GM19025 (cell line): ENCODE measurements around the gene MAPK14.
"Not testable (repeated sequence)": the region's sequence is repeated elsewhere in the genome, so short reads cannot be mapped to it uniquely, and the experiment has no call there.

Source experiments
- ATAC-seq: cut with Tn5 transposase; IDR thresholded peaks from one replicate; pipeline ENCODE4 v1.9.1; 2021; ENCODE audit warnings: mild to moderate bottlenecking, low read depth, moderate library complexity; ENCODE audit not compliant: unreplicated experiment

The MAPK14 gene

DNA sequence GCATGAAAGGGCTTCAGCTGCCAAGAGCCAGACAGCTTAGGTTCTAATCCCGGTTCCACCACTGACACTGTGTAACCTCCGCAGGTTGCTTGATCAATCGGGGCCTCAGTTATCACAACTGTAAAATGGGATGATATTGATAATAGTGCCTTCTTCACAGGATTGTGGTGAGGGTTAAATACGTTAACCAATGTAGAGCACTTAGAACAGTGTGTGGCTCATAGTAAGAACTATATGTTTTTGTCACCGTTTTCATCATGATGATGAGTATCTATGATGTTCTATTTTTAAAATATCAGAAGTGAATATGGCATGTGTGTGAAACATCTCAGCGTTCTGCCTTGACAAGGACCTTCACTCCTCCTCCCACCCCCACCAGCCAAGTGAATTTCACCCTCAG lies 92.4 kb downstream of the MAPK14 start:
- no peak for ATAC-seq

DNA sequence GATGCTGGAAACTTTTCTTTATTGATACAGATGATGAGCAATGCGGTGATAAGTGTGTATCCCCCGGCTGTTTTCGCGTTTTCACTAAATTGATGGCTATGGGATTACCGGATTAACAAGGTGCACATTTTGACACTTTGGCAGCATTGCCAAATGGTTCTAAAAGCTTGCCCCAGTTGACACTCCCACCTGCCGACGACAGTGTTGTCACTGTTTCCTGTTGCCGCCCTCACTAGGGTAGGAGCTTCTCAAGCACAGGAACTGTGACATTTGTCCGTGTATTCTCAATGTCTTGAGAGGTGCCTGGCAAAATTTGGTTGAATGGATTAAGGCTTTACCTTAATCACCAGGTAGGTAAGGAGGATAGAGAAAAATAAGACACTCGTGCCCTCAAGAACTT lies 92.9 kb downstream of the MAPK14 start:
- ATAC-seq: no peak

DNA sequence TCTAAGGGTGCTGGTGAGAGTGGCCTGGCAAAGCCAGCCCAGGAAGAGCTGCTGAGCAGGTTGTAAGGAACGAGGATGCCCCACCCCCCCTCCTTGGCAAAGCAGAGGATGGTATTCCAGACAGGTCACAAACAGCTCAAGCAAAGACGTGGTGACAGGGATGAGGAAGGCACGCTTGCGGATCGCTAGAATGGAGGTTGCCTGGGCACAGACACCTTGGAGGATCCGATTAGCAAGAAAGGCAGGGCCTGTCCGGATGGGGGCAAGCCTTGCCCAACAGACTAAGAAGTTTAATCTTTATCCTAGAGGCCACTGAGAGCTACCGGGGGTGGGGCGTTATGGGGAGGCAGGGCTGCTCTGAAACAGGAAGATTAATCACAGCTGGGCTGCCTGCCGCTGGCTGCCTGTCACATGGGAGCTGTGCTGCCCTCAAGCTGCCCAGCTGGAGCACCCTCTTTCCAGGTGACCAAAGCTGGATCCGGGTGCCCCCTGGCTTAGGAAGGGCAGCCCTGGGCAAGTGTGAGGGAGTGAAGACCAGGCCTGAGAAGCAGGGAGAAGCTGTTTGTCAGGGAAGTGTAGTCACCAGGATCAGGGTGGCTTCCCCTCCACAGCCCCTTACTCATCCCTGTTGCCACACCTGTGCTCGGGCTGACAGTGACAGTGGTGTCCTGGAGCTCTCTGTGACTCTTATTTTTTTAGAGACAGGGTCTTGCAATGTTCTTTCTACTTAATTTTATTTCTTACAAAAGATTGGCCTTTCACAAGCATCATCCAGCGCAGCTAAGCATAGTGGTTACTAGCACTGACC lies 93.6 kb downstream of the MAPK14 start:
- ATAC-seq: no peak

DNA sequence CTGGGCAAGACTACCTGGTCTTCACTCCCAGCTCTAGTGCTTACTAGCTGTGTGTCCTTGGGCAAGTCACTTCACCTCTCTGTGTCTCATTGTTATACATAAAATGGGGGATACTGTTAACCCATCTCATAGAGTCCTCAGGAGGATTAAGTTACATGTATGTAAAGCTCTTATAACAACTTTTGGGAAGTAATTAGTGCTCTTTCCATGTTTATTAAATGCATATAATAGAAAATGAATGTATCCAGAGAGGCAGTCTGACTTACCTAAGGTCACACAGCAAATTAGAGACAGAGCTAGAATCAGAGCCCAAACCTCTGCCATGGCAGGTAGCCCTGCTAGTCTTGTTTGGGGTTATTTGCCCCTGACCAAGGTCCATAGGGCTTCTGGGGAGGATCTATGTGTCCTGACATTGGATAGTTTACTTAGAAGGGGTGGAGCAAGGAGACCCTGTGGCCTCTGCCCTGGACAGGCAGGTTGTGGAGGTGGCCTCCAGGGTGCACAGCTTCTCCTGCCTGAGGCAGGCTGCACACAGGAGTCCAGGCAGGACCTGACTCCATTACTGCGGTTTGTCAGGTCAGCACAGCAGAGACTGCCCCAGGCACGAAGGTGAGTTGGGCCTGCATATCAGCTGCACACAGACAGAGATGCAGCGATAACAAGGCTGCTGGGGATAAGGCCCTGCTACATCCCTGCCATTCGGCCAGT lies 94.3 kb downstream of the MAPK14 start:
- ATAC-seq: no peak

DNA sequence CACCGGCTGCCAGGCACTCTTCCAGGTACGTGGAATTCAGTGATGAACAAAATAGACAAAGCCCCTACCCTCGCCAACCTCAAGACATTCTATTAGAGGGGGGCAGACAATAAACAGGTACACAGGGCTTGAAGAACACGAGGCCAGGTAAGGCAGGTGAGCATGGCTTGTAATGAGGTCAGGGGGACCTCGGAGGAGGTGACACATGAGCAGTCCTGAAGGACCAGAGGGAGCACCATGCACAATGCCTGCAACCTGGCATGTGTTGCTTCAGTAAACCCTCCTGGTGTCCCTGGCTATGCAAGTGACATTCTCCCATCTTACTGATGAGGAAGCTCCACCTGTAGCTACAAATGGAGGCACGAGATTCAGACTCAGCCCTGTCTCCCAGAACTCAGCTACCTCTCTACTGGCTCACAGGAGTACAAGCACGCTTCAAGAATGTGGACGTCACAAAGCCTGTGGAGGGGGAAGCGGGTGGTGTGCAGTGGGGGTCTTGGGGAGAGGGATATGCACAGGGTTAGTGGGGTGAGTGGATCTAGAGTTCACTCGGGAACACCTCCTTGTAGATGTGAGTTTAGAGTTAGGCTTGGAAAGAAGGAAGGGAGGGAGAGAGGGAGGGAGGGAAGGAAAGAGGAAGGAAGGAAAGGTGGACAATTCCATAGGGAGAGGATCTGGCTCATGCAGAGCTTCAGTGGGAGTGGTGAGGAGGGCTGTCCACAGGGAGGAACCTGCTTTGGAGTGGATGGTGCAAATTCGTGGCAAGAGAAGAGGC lies 95.1 kb downstream of the MAPK14 start:
- ATAC-seq: no peak

DNA sequence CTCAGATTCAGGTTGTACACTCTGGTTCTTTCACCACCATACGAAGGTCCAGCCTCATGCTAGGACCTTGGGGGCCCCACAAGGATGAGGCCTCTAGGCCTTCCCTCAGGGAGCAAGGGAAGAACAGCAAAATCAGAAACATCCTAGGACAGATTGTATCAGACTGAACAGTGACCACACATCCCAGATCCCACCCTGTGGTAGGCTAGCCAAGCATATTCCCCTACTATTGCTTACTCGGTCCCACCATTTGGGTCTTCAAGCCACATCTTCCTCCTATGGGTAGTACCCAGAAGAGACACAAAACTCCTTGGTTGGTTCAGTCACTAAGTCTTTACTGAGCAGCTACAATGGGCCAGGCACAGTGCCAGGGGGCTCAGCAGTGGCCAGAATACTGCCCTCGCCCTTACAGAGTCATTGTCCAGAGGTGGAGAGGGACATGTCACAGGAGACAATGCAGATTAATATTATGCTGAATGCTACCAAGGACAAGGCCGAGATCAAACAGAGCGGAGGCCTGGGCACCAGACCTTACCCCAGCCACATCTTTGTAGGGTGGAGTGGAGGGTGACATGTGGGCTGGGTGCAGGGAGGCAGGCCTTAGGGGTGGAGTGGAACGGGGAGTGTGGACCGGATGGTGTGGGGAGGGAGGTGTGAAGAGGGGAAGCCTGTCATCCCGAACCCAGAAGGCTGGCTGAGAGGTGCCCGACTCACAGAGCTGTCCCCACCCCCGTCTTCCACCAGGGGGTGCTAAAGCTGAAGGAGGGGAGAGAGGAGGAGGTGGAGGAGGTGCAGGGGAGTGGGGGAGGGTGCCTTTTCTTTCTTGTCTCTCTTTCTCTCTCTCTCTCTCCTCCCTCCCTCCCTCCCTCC lies 95.9 kb downstream of the MAPK14 start:
- ATAC-seq: peak; percentile 63

DNA sequence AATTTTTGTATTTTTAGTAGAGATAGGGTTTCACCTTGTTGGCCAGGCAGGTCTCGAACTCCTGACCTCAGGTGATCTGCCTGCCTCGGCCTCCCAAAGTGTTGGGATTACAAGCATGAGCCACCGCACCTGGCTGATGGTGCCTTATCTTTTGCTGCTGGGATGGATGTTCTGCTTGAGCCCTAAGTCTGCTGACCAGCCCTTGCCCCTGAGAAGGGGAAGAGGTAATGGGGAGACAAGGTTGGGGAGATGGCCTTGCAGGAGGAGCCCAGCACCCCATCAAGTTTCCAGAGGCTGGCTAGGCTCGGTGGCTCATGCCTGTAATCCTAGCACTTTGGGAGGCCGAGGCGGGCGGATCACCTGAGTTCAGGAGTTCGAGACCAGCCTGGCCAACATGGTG lies 96.7 kb downstream of the MAPK14 start:
- ATAC-seq: not testable (repeated sequence)

DNA sequence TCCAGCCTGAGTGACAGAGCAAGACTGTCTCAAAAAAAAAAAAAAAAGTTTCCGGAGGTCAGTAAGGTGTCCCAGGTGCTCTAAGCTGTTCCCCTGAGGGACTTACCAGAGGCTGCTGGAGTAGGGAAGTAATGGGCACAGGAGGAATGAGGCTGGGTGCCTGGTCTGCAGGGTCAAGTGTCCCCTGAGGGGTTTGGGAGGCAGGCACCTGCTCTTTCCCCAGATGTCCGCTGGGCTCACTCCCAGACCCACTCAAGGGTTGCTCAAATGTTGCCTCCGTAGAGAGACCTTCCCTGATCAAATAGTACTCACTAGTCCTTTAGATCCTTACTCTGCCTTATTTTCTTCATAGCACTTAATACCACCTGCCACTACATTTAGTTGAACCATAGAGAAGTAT lies 97.3 kb downstream of the MAPK14 start:
- no peak for ATAC-seq

DNA sequence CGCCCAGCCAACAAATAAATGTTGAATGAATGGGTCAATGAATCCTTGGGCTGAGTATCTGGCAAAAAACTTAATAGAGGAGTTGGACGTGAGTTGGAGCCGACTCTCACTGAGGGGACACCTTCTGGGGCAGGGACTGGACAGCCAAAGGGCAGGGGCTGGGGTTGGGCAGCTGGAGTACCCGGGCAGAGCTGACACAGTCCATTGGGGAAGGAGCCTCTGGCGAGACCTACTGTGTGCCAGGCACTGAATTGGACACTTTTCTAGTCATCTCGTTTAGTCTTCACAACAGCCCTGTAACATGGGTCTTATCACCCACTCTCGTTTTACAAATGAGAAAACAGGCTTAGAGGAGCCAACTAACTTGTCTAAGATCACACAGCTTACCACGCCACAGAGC lies 98.0 kb downstream of the MAPK14 start:
- no peak for ATAC-seq

DNA sequence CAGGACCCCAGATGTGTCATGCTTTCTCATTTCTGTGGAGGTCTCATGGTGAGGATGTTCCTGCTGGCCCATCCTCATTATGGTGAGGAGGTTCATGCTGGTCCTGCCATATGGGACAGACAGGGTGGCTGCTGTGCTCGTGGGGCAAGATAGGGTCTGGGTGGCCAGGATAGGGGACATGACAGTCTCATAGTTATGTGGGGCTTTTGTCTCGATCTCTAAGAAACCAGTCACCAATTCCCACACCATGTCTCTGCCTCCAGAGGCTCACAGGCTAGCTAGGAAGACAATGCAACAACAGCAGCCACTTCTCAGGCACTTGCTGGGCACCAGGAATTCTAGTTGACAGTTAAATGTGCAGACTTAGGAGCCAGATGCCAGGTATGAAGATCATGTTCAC lies 98.5 kb downstream of the MAPK14 start:
- ATAC-seq: no peak

DNA sequence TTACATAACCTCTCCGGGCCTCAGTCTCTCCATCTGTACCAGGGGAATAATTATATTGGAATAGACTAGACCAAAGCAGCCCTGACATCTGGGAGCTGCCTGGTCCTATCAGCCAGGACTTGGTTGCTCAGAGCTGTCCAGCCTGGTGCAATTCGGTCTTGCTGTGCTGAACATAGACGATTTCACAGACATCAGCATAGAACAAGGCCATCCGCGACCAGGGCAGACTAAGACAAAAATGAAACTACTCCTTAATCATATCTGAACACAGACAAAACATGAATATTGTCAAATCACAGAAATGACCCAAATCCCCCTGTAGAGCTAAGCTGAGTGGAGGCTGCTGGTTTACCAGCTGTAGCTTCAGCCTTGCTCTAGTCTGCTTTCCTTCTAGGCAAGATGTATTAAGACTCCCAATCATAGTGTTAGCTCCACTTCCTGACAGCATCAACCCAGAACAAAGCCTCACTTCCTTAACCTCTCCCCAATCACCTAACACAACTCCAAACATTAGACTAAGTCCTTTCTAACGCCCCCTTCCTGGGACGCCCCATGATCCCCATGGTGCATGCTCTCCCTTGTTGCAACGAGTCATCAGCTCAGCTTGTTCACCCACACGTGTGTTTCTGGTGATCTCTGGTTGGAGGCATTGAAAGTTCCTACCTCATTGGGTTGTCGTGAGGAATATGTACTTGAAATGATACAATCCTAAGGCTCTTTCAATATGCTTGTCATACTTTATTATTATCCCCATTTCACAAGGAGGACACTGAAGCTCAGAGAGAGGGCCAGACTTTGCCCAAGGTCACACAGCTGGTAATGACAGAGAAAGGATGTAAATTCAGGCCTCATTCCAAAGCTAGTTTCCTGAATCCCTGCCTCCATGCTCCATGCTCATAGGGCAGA lies 99.2 kb downstream of the MAPK14 start:
- no peak for ATAC-seq

DNA sequence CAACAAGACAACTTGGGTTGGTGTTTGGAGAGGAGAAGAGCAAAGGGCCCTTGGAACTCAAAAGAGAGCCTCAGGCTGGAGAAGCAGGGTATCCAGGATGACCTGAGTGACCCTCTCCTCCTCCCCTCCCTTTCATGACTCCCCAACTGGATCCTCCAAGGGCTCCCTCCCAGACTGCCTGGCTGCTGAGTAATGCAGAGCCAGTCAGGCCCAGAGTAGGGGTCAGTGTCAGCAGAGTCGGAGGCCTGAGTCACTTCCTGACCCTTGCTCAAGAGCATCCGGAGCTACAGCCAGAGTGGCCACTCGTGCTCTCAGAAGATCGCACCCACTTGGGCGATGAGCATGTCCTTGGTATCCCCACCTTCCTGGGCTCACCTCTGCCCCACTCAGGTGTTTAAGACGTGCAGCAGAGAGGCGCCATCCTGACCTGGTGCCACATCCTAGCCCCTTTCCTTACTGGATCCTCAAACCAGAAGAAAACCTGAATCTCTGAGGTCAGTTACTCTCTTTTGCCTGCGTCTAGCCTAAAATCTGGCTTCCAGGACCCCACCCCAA lies 99.9 kb downstream of the MAPK14 start:
- no peak for ATAC-seq

DNA sequence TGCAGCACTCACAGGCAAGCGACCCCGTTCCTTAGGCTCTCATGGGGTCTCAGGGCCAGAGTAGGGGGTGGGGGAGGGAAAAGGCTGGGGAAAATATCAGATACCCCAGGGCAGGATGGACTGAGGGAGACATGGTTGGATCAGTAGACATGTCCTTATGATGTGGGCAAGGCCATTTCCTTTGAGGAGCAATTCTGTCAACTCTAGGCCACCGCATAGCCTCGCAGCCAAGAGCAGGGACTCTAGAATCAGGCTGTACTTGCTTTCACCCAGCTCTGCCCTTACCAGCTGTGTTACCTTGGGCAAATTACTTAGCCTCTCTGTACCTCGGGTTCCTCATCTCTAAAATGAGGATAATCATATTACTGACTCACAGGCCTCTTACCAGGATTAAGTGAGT lies 100.5 kb downstream of the MAPK14 start:
- ATAC-seq: no peak

DNA sequence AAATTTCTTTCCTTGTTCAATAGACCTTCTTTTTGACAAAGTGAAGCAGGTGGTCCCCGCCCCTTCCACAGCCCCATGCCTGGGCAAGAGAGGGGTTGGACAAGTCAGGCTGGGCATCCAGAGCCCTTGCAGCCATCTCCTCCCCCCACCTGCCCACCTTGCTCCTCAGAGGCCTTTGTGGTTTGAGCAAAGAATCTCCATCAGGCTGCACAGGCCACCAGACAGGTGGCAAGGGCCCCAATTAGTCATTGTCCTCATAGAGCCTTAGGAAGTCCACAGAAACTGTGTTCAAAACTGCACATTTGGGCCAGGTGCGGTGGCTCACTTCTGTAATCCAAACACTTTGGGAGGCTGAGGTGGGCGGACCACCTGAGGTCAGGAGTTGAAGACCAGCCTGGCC lies 101.2 kb downstream of the MAPK14 start:
- no peak for ATAC-seq

DNA sequence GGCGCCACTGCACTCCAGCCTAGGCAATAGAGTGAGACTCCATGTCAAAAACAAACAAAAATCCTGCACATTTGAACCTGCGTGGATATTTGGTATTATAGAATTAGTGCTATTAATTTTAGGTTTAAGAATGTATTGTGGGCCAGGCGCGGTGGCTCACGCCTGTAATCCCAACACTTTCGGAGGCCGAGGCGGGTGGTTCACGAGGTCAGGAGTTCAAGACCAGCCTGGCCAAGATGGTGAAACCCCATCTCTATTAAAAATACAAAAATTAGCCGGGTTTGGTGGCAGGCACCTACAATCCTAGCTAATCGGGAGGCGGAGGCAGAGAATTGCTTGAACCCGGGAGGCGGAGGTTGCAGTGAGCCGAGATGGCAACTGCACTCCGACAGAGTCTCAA lies 101.7 kb downstream of the MAPK14 start:
- not testable (repeated sequence) for ATAC-seq

DNA sequence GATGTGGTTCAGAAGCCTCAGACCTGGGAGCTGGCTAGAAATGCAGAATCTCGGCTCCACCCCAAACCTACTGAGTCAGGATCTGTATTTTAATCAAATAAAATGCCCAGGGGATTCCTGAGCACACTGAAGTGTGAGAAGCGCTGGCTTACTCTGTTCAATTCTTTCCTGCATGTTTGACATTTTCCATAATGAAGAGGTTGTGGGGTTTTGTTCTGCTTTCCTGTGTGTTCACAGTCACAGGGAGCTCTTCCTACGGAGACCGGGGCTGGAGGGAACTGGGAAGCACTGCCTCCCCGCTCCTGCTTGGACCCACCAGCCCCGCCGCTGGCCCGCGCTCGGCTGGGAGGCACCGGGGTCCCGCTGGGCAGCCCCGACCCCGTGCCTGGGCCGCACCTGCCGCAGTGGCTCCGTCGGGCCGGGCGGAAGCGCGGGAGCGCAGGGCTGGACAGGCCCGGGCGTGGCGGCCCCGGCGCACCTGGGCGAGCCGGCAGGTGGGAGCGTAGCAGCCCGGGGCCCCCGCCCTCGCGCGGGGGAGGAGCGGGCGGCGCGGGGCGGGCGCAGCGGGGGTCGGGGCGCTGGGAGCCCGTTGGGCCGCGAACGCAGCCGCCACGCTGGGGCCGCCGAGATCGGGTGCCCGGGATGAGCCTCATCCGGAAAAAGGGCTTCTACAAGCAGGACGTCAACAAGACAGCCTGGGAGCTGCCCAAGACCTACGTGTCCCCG lies 102.5 kb downstream of the MAPK14 start, which contains the start of gene MAPK13:
TSS of gene MAPK13 (plus strand) at position 573 of the 726 bp plus-strand sequence. CDS start at position 643, 70 bp downstream.
- ATAC-seq: no peak

DNA sequence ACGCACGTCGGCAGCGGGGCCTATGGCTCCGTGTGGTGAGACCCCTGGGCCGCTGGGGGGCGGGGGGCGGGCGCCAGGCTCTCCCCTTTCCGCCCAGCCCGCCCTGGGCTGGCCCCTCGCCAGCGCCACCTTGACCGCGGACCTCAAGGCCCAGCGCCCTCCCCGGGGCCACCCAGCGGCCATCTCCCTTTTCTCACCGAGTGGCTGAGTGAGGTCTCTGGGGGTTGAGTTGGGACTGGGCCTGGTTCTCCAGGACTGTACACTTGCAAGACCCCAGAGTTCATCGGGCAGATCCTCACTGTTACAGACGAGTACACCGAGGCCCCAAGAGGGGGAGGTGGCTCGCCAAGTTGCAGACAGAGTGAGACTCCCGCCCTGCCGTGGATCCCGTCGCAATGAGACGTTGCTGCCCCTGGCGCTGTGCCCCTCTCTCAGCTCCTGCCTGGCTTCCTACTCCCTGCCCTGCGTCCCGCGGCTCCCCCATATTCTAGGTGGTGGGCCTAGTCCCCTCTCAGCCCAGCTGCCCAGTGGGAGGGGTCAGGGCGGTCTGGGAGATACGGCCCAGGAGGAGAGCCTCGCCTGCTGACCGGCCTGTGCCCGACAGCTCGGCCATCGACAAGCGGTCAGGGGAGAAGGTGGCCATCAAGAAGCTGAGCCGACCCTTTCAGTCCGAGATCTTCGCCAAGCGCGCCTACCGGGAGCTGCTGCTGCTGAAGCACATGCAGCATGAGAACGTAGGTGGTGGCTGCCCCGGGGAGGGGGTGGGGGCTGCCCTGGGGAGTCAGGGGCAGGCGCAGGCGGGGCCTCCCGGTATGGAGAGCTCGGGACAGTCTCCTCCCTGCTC lies 103.3 kb downstream of the MAPK14 start:
- ATAC-seq: no peak
